Measurements from ENCODE around the gene ANGPTL4.

ANGPTL4 gene

GRCh38 chr19:8421484-8422461 lies 57.8 kb downstream of the ANGPTL4 start:
- DNase-seq: no peak

GRCh38 chr19:8423817-8424223 lies 59.9 kb downstream of the ANGPTL4 start:
- no peak for DNase-seq

Data from activated CD4-positive, alpha-beta T cell treated with anti-CD3 and anti-CD28 coated beads for 1 hour (primary cell).